Esophagus squamous epithelium (tissue), 5 donors: ENCODE data around the gene IGFBP4. TPM values are rescaled to one million over a fixed set of nuclear protein-coding genes. Genes with fewer than 3 reads are reported as not detected.
A peak's percentile ranks its signal among the peaks of the same experiment; 100 is the strongest.

Source experiments
- DNase-seq: peaks from one replicate; lab custom pipeline; 2025; lab: John Stamatoyannopoulos, UW
- H3K27ac ChIP-seq, 4 donors: fragments of 200-600 bp; sonication (generic); one replicate each; pipeline ENCODE4 v1.5.1; 2016 to 2019; ENCODE audit warnings: mild to moderate bottlenecking in 1 of 4
- H3K27me3 ChIP-seq, 4 donors: fragments of 200-600 bp; sonication (generic); 1 replicate in 3 of 4; 2 replicates in 1 of 4; pipeline versions ENCODE4 v1.5.1 to v1.6.0; 2017 to 2021; ENCODE audit warnings: antibody characterized with exemption in 1 of 4
- H3K36me3 ChIP-seq, 3 donors: fragments of 200-600 bp; sonication (generic); one replicate each; pipeline ENCODE4 v1.5.1; 2016 to 2019
- H3K4me1 ChIP-seq, 3 donors: fragments of 200-600 bp; sonication (generic); one replicate each; pipeline ENCODE4 v1.5.1; 2017 to 2019
- H3K4me3 ChIP-seq, 4 donors: fragments of 200-600 bp; sonication (generic); 1 replicate in 3 of 4; 2 replicates in 1 of 4; pipeline ENCODE4 v1.5.1; 2016 to 2019; ENCODE audit warnings: mild to moderate bottlenecking in 2 of 4, moderate library complexity in 1 of 4
- H3K9me3 ChIP-seq, 3 donors: fragments of 200-600 bp; sonication (generic); one replicate each; pipeline ENCODE4 v1.5.1; 2016 to 2019
- POLR2A ChIP-seq, 4 donors: fragments of 450-650 bp; IDR thresholded peaks; one replicate each; pipeline ENCODE4 v1.6.1; 2017; ENCODE audit warnings: antibody characterized with exemption in 4 of 4, mild to moderate bottlenecking in 4 of 4, moderate library complexity in 3 of 4
- WGBS, 2 donors: methylation state at CpG; one replicate each; pipeline ENCODE4 v1.1.5; 2018; 5-methylcytosine and 5-hydroxymethylcytosine counted together
- intact Hi-C: fragments of 100-400 bp; cut with DNase I; formaldehyde crosslinking; loops from one replicate; pipeline ENCODE4 v1.15.0; 2022
- total RNA-seq, 4 donors: library from RNA; depleted of rRNA; stranded (reverse); fragments of >200 nt; gene quantifications; one replicate each; pipeline ENCODE4 v1.1.0, GENCODE V29; 2016
- TF ChIP-seq, protein P1 (sequence below), 6 experiments: fragments of 450-650 bp in 4 of 6; fragments of 200-600 bp in 2 of 6; sonication (generic) in 2 of 6; IDR thresholded peaks; one replicate each; pipeline ENCODE4 v1.5.1; 2016 to 2019; ENCODE audit warnings: antibody characterized with exemption in 6 of 6, mild to moderate bottlenecking in 4 of 6, moderate library complexity in 4 of 6
- donor health status: DM: yes; HTN: yes; CAD: no.

IGFBP4 gene
- total RNA-seq, 4 donors from 2014 or later: 27.1 to 154 (median 73.0) TPM

DNA sequence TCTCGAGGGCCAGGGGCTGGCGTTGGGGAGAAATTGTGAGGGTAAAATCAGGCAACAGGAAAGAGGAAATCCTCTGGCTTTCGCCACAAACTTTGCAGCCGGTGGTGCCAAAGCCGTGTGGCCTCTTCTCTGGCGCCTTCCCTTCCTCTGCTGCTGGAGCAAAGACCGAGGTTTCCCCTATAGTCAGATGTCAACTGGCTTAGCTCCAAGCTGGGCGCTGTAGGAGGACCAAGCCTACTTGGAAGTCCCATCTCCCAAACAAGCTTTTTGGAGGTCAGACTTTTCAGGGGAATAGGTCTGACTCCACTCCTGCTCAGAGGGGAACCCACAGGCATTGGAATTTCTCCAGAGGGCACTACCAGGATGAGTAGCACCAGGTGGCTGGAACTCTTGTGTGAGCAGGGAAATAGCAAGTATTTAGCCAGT, 5.0 kb downstream of the IGFBP4 start:
- Histone ChIP-seq H3K9me3 (no peaks in the 10 kb centered on the region), H3K4me1 (peaks cover 45 to 96% (median 78%) of the 10 kb centered on the region in 3 donors), H3K27ac (peak overlapping the region; percentile 41 to 97 (median 92)), H3K36me3 (peaks cover 0 to 15% (median under 1%) of the 10 kb centered on the region in 3 donors), H3K4me3 (peak overlapping the region in 3 of 4 donors; percentile 73 to 90 (median 73)), H3K27me3 (no peaks in the 10 kb centered on the region)
- WGBS, 2 donors: 18 to 32% methylated on average over 3 to 8 of the region's 8 CpGs
- no peak for DNase-seq
- intact Hi-C loops: no loop called here
- TF ChIP-seq, protein P1, sequence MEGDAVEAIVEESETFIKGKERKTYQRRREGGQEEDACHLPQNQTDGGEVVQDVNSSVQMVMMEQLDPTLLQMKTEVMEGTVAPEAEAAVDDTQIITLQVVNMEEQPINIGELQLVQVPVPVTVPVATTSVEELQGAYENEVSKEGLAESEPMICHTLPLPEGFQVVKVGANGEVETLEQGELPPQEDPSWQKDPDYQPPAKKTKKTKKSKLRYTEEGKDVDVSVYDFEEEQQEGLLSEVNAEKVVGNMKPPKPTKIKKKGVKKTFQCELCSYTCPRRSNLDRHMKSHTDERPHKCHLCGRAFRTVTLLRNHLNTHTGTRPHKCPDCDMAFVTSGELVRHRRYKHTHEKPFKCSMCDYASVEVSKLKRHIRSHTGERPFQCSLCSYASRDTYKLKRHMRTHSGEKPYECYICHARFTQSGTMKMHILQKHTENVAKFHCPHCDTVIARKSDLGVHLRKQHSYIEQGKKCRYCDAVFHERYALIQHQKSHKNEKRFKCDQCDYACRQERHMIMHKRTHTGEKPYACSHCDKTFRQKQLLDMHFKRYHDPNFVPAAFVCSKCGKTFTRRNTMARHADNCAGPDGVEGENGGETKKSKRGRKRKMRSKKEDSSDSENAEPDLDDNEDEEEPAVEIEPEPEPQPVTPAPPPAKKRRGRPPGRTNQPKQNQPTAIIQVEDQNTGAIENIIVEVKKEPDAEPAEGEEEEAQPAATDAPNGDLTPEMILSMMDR (IDR thresholded peaks at IDR 0.05): no peak
- TF ChIP-seq POLR2A (IDR thresholded peaks at IDR 0.05): no peak

DNA sequence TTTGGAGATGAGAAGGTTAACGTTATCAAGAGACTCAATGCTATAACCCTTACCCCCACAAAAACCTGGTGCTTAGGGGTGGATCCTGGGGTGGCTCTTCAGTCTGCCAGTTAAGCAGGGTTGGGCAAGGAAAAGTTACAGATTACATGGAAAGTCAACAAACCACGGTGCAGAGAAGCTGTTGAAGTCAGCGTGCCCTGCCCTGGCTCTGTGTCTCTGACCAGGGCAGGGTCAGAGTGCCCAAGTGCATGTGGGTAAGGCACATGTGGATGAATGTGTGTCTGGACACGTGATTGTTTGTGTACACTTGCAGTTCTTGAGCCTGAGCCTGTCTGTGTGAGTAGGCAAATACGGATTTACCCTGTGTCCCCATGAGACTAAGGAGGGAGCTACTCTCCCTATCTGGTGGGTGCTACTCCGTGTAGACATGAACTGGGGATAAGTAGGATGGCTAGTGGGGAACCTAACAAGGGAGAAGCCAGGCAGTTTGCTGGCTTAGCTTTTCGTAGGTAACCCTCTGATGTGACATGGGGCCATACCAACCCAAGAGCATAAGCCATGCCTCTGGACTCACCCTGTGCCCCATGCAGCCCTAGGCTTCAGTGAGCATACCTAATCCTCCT, 5.5 kb downstream of the IGFBP4 start:
- Histone ChIP-seq H3K4me3 (peak overlapping the region in 2 of 4 donors; percentile 73 to 90), H3K27me3 (no peaks in the 10 kb centered on the region), H3K4me1 (peaks cover 45 to 100% (median 78%) of the 10 kb centered on the region in 3 donors), H3K27ac (peak overlapping the region; percentile 41 to 97 (median 92)), H3K36me3 (peaks cover 3 to 20% (median 5%) of the 10 kb centered on the region in 3 donors), H3K9me3 (no peaks in the 10 kb centered on the region)
- no peak for TF ChIP-seq POLR2A (IDR thresholded peaks at IDR 0.05)
- TF ChIP-seq, protein P1 (IDR thresholded peaks at IDR 0.05): no peak
- WGBS, 2 donors: 24 to 25% methylated on average over 6 to 7 of the region's 7 CpGs
- no peak for DNase-seq
- intact Hi-C loops: no loop called here

DNA sequence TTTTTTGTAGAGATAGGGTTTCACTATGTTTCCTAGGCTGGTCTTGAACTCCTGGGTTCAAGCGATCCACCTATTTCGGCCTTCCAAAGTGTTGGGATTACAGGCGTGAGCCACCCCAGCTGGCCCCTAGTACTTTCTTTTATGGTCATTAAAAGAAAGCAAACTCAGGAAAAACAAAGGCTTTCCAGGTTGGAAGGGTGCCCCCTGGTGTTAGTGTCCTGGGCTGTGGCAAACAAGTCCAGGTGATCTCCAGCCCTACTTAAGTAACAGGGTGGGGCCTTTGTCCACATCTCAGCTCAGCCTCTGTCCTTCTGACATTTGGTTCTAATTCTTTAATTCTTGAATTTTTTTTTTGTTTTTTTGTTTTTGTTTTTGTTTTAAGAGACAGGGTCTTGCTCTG, 6.9 kb downstream of the IGFBP4 start:
- peaks cover 9 to 34% (median 10%) of the 10 kb centered on the region in 3 donors for H3K36me3 ChIP-seq
- TF ChIP-seq POLR2A (IDR thresholded peaks at IDR 0.05): no peak
- TF ChIP-seq, protein P1 (IDR thresholded peaks at IDR 0.05): peak; percentile 27 to 54 (median 36)
- no peaks in the 10 kb centered on the region for H3K9me3 ChIP-seq
- H3K4me1 ChIP-seq: peaks cover 39 to 96% (median 75%) of the 10 kb centered on the region in 3 donors
- no peaks in the 10 kb centered on the region for H3K27me3 ChIP-seq
- DNase-seq: no peak
- WGBS, 2 donors: 83 to 87% methylated on average over 3 of the region's 3 CpGs
- intact Hi-C loops: no loop called here
- H3K4me3 ChIP-seq: no peak overlapping the region
- peak overlapping the region in 3 of 4 donors; percentile 90 to 97 (median 94) for H3K27ac ChIP-seq

DNA sequence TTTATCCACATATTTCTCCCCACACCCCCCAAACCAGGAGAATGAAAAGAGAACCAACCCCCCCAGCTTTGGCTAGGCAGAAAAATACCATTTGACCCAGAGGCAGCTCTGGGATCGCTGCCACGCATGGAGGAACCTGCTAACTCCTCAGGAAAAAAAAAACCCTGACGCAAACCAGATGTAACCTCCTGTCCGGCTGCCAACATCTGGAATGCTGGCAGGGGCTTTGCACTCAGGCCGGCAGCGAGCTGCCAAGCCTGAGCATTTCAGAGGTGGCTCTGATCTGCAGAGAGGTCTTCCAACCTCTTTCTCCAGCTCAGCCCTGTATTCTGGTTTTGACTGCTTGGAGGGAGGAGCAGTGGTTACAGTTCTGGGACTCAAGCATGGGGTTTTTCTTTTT, 8.2 kb downstream of the IGFBP4 start:
- no peak for DNase-seq
- intact Hi-C loops: no loop called here
- Histone ChIP-seq H3K27ac (peak overlapping the region; percentile 15 to 97 (median 78)), H3K27me3 (no peaks in the 10 kb centered on the region), H3K4me3 (no peak overlapping the region), H3K4me1 (peaks cover 39 to 95% (median 71%) of the 10 kb centered on the region in 3 donors), H3K9me3 (no peaks in the 10 kb centered on the region), H3K36me3 (peaks cover 9 to 46% (median 10%) of the 10 kb centered on the region in 3 donors)
- 14 to 30% methylated on average over 4 to 6 of the region's 6 CpGs for WGBS, 2 donors
- TF ChIP-seq POLR2A (IDR thresholded peaks at IDR 0.05): no peak
- TF ChIP-seq, protein P1 (IDR thresholded peaks at IDR 0.05): no peak

DNA sequence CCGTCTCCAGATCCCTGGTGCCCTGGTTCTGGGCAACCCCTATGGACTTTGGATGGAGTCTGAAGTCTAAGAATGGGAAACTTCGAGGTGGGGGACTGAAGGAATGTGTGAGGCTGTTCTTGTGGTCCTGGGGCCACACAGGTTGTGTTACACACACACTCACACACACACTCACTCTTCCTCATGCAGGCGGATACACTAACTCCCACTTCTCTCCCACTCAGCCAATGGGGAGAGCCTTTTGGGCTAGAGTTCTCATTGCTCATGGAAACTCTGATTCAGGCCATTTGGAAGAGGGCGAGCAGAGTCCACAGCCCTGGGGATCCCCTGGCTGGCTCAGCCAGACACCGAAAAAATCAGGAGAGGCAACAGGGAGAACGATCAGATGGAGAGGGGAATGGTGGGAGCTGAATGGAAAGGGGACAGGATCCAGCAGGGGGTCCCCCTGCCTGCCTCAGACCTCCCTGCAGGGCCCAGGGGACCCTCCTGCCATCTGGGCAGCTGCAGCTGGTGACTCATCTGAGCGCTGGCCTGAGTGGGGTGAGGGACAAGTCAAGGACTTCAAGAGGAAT, 9.1 kb downstream of the IGFBP4 start:
- DNase-seq: no peak
- 44 to 69% methylated on average over 4 to 7 of the region's 7 CpGs for WGBS, 2 donors
- Histone ChIP-seq H3K4me3 (no peak overlapping the region), H3K27me3 (no peaks in the 10 kb centered on the region), H3K27ac (peak overlapping the region; percentile 15 to 97 (median 86)), H3K36me3 (peaks cover 9 to 55% (median 10%) of the 10 kb centered on the region in 3 donors), H3K9me3 (no peaks in the 10 kb centered on the region), H3K4me1 (peaks cover 31 to 95% (median 71%) of the 10 kb centered on the region in 3 donors)
- intact Hi-C loops: no loop called here
- TF ChIP-seq, protein P1 (IDR thresholded peaks at IDR 0.05): no peak
- TF ChIP-seq POLR2A (IDR thresholded peaks at IDR 0.05): no peak
